GM06990 (cell line): ENCODE data around the gene S100A3.
"Not testable (repeated sequence)": the region's sequence is repeated elsewhere in the genome, so short reads cannot be mapped to it uniquely, and the experiment has no call there.

Experiments used
- DNase-seq: peaks from one replicate; pipeline ENCODE4 v3.0.0-alpha.2; 2011; ENCODE audit not compliant: insufficient read length; ENCODE audit errors: extremely low read depth
- H3K27me3 ChIP-seq: replicated peaks from 2 replicates; pipeline ENCODE4 v1.6.0; 2011; ENCODE audit warnings: low read length; ENCODE audit not compliant: control insufficient read depth, insufficient read depth
- H3K36me3 ChIP-seq: 2 replicates; pipeline ENCODE4 v1.5.1; 2011; ENCODE audit warnings: low read length; ENCODE audit not compliant: control insufficient read depth, insufficient read depth
- H3K4me3 ChIP-seq: replicated peaks from 2 replicates; pipeline ENCODE4 v1.5.1; 2011; ENCODE audit warnings: low read depth, mild to moderate bottlenecking, control low read depth, low read length
- CTCF ChIP-seq: IDR thresholded peaks from 2 replicates; pipeline ENCODE4 v1.5.1; 2011; ENCODE audit warnings: low read length, control low read depth, mild to moderate bottlenecking, inconsistent platforms; ENCODE audit not compliant: insufficient read depth, poor library complexity, severe bottlenecking

S100A3 gene

DNA sequence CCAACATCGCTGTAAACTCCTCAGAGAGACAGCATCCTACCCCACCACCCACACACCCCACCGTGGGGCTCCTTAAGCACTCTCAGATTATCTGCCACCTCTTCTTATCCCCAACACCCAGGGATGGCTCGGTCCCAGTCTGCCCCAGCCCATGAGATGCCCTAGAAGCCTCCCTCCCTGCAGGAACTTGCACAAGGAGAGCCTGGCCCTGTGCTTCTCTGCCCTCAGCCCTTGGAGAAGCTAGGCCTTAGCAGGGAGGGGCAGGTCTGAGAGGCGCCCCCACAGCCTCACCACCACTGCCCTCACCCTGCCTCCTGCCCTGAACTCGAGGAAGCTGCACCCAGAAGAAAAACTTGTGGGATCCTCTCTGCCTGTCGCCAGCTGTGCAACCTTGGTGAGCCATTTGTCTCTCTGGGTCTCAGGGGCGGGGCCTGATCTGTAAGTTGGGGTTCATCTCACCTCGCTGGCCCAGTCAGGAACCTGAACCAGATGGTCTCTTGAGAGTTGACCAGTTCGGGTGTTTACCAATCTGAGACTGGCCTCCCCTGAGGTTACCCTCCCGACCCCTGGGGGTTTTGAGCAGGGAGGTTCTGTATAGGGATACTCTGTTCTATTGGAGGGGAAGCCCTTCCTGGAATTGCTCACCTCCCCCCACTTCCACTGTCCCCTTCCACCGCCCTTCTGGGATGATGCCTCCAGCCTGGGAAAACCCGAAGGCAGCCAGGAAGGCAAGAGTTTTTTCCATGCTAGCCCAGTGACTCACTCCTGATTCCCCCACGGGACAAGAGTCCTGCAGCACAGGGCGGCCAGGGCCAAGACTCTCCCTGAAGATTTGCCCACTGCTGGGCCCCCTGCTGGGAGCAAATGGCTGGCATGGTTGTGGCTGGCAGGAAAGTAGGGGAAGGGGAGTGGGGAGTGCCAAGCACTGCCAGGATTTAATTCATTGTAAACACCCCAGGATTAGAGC is at the start of gene S100A3:
S100A3 (minus strand) TSS at position 537 of the 967 bp plus-strand sequence. CDS start 773 bp downstream, outside the sequence.
- H3K27me3 ChIP-seq = no peaks in the 10 kb centered on the region; the same call in 1 of the 2 replicates
- no peak for TF ChIP-seq CTCF
- H3K36me3 ChIP-seq = no peaks in the 10 kb centered on the region
- no peak within 1 kb of the TSS for H3K4me3 ChIP-seq
- DNase-seq = no peak

DNA sequence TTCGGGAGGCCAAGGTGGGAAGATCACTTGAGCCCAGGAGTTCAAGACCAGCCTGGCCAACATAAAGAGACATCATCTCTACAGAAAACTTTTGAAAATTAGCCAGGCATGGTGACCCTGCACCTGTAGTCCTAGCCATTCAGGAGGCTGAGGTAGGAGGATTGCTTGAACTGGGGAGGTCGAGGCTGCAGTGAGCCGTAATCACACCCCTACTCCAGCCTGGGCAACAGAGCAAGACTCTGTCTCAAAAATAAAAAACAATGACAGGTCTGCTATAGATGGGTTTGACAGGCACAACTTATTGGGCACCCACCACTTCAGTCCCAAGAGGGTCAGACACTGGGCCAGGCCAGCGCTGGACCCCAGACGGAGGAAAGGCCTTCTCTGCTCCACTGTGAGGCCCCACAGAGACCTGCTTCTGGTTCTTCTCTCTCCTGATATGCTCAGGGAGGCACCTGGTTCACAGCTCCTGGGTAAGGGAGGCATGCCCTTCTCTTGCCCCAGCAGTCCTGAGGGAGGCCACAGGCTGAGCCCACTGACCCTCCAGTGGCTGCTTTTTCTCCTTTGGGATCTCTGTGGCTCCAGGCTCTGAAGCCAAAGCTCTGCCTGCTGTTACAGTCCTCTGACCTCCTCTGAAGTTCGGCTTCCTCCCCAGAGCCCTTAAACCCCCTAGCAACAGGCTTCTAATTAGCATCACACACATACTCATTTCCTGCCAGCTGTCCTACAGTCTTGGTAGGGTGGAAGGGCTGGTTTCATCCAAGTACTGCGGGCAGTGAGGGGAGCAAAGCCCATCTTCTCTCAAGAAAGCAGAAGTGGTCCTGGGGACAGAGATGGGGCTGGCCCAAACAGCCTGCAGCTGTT is 49.5 kb upstream of the S100A3 start:
- no peaks in the 10 kb centered on the region for H3K27me3 ChIP-seq
- H3K36me3 ChIP-seq = no peaks in the 10 kb centered on the region
- TF ChIP-seq CTCF = no peak
- H3K4me3 ChIP-seq = no peak overlapping the region
- peak; percentile 83 for DNase-seq

GRCh38 chr1:153597206-153597605 is 48.1 kb upstream of the S100A3 start:
- no peak overlapping the region for H3K4me3 ChIP-seq
- no peak for TF ChIP-seq CTCF
- H3K36me3 ChIP-seq = no peaks in the 10 kb centered on the region
- no peaks in the 10 kb centered on the region for H3K27me3 ChIP-seq
- DNase-seq = no peak

DNA sequence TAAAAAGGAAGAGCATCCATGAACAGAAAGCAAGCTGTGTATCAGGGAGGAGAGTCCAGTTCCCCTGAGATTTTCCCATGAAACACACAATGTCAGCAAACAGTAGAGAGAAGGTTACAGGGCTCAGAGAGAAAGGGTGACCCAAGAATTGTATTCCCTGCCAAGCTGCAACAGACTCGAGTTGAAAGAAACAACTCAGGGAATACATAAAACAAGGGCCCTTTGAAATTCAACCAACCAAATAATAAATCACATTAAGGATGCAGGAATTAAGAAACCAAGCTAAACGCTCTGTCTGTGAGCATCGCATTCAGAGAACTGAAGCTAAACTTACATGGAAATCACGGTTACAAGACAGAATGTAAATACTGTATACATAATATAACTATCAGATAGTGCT is 43.7 kb upstream of the S100A3 start:
- no peaks in the 10 kb centered on the region for H3K36me3 ChIP-seq
- no peak overlapping the region for H3K4me3 ChIP-seq
- H3K27me3 ChIP-seq = no peaks in the 10 kb centered on the region
- no peak for TF ChIP-seq CTCF
- no peak for DNase-seq

DNA sequence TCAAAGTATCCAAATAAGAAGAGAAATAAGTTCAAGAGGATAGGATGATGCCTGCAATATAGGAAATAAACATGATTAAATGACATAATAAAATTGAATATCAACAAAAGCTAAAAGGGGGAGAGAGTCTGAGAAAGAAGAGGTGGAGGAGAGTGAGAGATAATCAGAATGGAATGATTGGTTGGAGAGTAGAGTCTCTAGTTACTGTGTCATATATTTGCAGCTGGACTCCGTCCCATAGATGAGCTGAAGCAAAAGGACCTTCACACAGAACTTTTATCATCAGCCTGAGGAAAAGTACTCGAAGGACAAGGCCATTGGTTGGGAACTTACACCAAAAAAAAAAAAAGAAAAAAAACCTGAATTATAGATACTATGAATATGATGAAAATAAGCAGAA is 39.4 kb upstream of the S100A3 start:
- Histone ChIP-seq H3K27me3 (no peaks in the 10 kb centered on the region), H3K4me3 (no peak overlapping the region), H3K36me3 (no peaks in the 10 kb centered on the region)
- TF ChIP-seq CTCF = no peak
- DNase-seq = no peak

DNA sequence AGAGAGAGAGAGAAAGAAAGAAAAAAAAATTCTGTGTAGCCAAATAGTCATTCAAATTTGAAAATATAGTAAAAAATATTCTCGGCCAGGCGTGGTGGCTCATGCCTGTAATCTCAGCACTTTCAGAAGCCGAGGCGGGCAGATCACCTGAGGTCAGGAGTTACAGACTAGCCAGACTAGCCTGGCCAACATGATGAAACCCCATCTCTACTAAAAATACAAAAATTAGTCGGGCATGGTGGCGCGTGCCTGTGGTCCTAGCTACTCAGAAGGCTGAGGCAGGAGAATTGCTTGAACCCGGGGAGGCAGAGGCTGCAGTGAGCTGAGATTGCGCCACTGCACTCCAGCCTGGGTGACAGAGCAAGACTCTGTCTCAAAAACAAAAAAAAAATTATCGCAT is 39.0 kb upstream of the S100A3 start:
- H3K4me3 ChIP-seq, H3K27me3 ChIP-seq, H3K36me3 ChIP-seq, DNase-seq: not testable (repeated sequence)
